Pons (tissue), 1 donor: ENCODE results near the gene LRRC8A.
A peak's percentile ranks its signal among the peaks of the same experiment; 100 is the strongest.
"Not testable (repeated sequence)": the region's sequence is repeated elsewhere in the genome, so short reads cannot be mapped to it uniquely, and the experiment has no call there.

Source experiments
- DNase-seq: peaks from one replicate; pipeline ENCODE4 v3.0.0-alpha.2; 2016; ENCODE audit warnings: low spot score

The LRRC8A gene

GRCh38 chr9:128870128-128870940, 11.6 kb upstream of the LRRC8A start:
- no peak for DNase-seq

- DNase-seq: not testable (repeated sequence)
Measured at GRCh38 chr9:128870941-128871265, 11.0 kb upstream of the LRRC8A start.

- DNase-seq: no peak
Measured at GRCh38 chr9:128877852-128878251, 4.1 kb upstream of the LRRC8A start.

DNA sequence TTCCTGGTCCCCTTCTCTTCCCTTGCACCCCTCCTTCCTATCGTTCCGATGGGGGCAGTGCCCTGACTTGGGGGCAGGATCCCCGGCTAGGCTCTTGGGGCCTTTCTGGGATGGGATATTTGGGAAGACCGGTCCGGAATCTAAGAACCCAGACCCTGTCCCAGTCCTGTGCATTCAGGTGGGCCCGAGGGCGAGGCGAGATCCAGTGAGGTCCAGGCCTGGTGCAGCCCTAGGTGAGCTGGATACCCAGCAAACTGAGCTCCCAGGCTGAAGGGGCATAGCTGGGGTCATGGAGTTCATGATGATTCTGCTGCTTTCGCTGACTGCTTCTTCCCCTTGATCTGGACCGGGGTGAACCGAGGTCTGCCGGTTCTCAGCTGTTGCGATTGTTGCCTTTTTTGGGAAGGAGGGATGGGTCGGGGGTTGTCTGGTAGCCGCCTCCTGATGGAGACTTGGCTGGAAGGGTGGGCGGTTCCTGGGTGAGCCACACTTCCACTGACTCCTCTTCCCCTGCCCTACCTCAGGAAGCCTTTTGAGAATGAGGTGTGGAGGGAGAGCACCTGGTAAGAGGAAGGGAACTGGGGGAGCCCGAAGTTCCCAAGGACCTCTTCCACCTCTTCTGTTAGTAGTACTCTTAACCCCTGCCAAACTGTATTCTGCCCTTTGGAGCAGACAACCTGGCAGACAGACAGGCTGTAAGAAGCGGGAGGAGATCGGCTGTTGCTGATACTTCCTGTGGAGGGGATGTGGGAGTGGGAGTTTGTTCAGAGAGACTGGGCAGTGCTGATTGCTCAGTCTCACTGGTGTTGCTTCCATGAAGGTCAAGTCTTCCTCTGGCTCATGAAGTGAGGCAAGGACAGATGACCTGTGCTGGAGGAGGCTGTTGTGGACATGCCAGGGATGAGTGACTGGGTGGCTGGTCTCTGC, 1.0 kb downstream of the LRRC8A start:
- no peak for DNase-seq

DNA sequence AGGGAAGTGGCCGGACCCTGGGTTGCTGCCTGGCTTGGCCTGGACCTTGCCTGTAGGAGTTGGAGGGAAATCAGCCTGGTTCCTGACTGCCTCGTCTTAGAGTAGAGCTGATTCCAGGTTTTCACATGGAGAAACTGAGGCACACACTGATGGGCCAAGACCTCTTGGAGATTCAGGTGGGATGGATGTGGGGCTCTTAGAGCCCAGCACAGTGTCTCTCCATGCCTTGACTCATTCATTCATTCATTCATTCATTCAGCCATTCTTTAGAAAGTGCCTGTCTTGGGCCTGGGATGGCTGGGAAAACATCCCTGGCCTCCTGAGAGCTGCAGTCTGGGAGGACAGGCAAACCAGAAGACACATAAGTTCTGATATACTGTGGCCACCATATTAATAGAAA, 2.2 kb downstream of the LRRC8A start:
- DNase-seq: no peak

- no peak for DNase-seq
Measured at GRCh38 chr9:128885376-128885775, 3.4 kb downstream of the LRRC8A start.

GRCh38 chr9:128885798-128886197, 3.9 kb downstream of the LRRC8A start:
- no peak for DNase-seq

- no peak for DNase-seq
Measured at GRCh38 chr9:128886211-128886891, 4.4 kb downstream of the LRRC8A start.

- no peak for DNase-seq
Measured at GRCh38 chr9:128887049-128887448, 5.1 kb downstream of the LRRC8A start.

- DNase-seq: no peak
Measured at GRCh38 chr9:128887914-128888350, 6.0 kb downstream of the LRRC8A start.

GRCh38 chr9:128891321-128892220, 9.6 kb downstream of the LRRC8A start:
- no peak for DNase-seq

GRCh38 chr9:128892221-128892921, 10.4 kb downstream of the LRRC8A start:
- peak; percentile 90 for DNase-seq

- no peak for DNase-seq
Measured at GRCh38 chr9:128893354-128893753, 11.4 kb downstream of the LRRC8A start.

GRCh38 chr9:128894764-128895163, 12.8 kb downstream of the LRRC8A start:
- DNase-seq: no peak

DNA sequence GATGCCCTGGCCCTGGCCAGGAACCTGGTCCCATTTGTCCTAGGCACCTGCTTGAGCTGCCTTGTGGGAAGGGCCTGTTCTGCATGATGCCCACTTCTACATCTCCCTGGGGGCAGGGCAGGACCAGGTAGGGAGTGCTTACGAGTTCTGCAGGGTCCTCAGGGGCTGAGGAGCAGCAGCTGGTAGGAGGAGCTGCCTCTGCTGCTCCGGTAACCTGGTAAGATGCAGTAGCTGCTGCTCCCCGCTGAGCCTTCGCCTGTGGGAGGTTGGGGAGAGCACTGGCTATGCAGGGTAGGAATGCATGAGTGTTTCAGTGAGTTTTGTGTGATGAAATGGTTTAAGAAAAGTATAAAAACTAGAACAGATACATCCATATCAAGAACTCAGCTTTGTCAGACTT, 13.6 kb downstream of the LRRC8A start:
- DNase-seq: no peak

- no peak for DNase-seq
Measured at GRCh38 chr9:128898382-128898781, 16.4 kb downstream of the LRRC8A start.

DNA sequence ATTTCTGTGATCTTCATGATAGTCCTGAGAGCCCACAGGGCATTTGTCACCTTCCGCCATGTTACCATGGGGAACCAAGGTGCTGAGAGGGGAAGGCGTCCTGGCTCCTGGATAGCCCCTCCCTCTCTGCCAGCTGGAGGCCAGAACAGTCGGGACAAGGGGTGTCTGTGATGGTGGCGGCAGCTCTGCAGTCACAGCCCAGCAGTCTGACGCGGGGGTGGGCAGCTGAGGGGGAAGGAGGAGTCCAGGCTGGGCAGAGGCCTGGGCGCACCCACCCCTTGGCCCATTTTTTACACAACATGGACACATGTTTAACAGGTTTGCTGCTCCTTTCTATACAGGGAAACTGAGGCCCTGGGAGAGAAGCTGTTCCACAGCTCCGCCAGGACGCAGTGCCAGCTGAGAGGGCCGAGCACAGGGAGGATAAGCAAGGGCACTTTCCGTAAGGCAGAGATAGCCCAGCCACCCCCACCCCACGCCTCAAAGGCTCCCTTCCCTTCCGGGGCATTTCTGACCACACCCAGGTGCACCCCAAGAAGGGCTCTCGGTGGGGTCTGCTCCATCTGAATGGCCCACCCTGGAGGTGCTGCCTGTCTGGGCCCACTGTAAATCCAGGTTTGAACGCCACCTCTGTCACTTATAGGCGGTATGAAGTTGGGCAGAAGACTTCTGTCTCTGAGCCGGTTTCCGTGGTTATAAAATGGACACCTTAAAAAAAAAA, 17.1 kb downstream of the LRRC8A start:
- no peak for DNase-seq

- DNase-seq: no peak
Measured at GRCh38 chr9:128899566-128900322, 17.8 kb downstream of the LRRC8A start.

DNA sequence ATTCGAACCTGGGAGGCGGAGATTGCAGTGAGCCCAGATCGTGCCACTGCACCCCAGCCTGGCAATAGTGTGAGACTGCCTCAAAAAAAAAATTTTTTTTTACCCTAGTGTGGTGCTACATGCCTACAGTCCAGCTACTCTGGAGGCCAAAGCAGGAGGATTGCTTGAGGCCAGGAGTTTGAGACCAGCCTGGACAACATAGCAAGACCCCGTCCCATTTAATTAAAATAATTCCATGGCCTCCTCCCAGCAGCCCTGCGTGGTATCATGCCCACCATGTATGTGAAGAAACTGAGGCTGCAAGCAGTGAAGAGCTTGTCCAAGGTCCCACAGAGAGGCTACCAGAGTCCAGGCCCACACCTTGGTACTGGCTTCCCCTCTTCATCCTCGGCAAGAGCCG, 19.4 kb downstream of the LRRC8A start:
- DNase-seq: no peak
